Liver (tissue), 9 donors: ENCODE data around the gene LRRC40. TPM values are rescaled to one million over a fixed set of nuclear protein-coding genes. Genes with fewer than 3 reads are reported as not detected.

Experiments
- DNase-seq: peaks from one replicate; pipeline ENCODE4 v3.0.0-alpha.2; 2017; ENCODE audit warnings: low spot score
- H3K27ac ChIP-seq, 2 donors: one replicate each; pipeline ENCODE4 v1.7.0; 2013; ENCODE audit warnings: inconsistent platforms in 2 of 2, low read length in 2 of 2, control low read depth in 1 of 2, low read depth in 1 of 2, mild to moderate bottlenecking in 1 of 2
- H3K27me3 ChIP-seq, 4 donors: one replicate each; pipeline versions ENCODE4 v1.6.1 to v1.7.0; 2013; ENCODE audit warnings: low read length in 3 of 4, inconsistent platforms in 1 of 4, mild to moderate bottlenecking in 1 of 4, moderate library complexity in 1 of 4; ENCODE audit not compliant: control insufficient read depth in 4 of 4, insufficient read depth in 4 of 4
- H3K36me3 ChIP-seq, 4 donors: one replicate each; pipeline versions ENCODE4 v1.6.1 to v1.7.0; 2013; ENCODE audit warnings: low read length in 3 of 4, mild to moderate bottlenecking in 3 of 4, low read depth in 1 of 4, moderate library complexity in 1 of 4; ENCODE audit not compliant: control insufficient read depth in 4 of 4, insufficient read depth in 3 of 4
- H3K4me1 ChIP-seq, 4 donors: one replicate each; pipeline versions ENCODE4 v1.6.1 to v1.7.0; 2013; ENCODE audit warnings: low read length in 3 of 4, mild to moderate bottlenecking in 3 of 4, moderate library complexity in 1 of 4; ENCODE audit not compliant: control insufficient read depth in 4 of 4, insufficient read depth in 4 of 4
- H3K4me3 ChIP-seq, 3 donors: one replicate each; pipeline versions ENCODE4 v1.6.1 to v1.7.0; 2013; ENCODE audit warnings: low read length in 3 of 3, control low read depth in 1 of 3, low read depth in 1 of 3, mild to moderate bottlenecking in 1 of 3
- H3K9ac ChIP-seq, 2 donors: one replicate each; pipeline ENCODE4 v1.7.0; 2013; ENCODE audit warnings: low read length in 2 of 2, mild to moderate bottlenecking in 2 of 2, moderate library complexity in 2 of 2, control low read depth in 1 of 2, low read depth in 1 of 2
- H3K9me3 ChIP-seq, 4 donors: one replicate each; pipeline versions ENCODE4 v1.6.1 to v1.7.0; 2013; ENCODE audit warnings: low read length in 3 of 4; ENCODE audit not compliant: control insufficient read depth in 4 of 4
- ATF3 ChIP-seq: IDR thresholded peaks from 2 replicates; pipeline ENCODE4 v1.6.1; 2016; ENCODE audit warnings: antibody characterized with exemption
- CTCF ChIP-seq: fragments of 150-350 bp; IDR thresholded peaks from 2 replicates; pipeline ENCODE4 v1.5.1; 2017; ENCODE audit warnings: improper control_type of control experiment, low read depth, low read length; ENCODE audit not compliant: missing input control
- EGR1 ChIP-seq, 2 donors: IDR thresholded peaks; 2 replicates each; pipeline ENCODE4 v1.6.1; 2016 to 2018; ENCODE audit warnings: antibody characterized with exemption in 2 of 2, low read depth in 2 of 2
- FOXA1 ChIP-seq: IDR thresholded peaks from 2 replicates; pipeline ENCODE4 v1.6.1; 2016; ENCODE audit warnings: antibody characterized with exemption
- FOXA2 ChIP-seq: IDR thresholded peaks from 2 replicates; pipeline ENCODE4 v1.6.1; 2016; ENCODE audit warnings: antibody characterized with exemption
- GABPA ChIP-seq, 2 donors: IDR thresholded peaks in 1 of 2; conservative IDR thresholded peaks in 1 of 2; 2 replicates each; pipeline ENCODE4 v1.6.1; 2016; ENCODE audit warnings: antibody characterized with exemption in 2 of 2, mild to moderate bottlenecking in 1 of 2, moderate library complexity in 1 of 2
- HNF4A ChIP-seq, 2 donors: conservative IDR thresholded peaks; 2 replicates each; pipeline ENCODE4 v1.6.1; 2016; ENCODE audit warnings: antibody characterized with exemption in 2 of 2, mild to moderate bottlenecking in 2 of 2
- HNF4G ChIP-seq: IDR thresholded peaks from 2 replicates; pipeline ENCODE4 v1.6.1; 2016; ENCODE audit warnings: antibody characterized with exemption
- JUND ChIP-seq, 2 donors: IDR thresholded peaks; 2 replicates each; pipeline ENCODE4 v1.6.1; 2016; ENCODE audit warnings: antibody characterized with exemption in 2 of 2
- MAX ChIP-seq: IDR thresholded peaks from 2 replicates; pipeline ENCODE4 v1.6.1; 2016; ENCODE audit warnings: antibody characterized with exemption
- NR2F2 ChIP-seq: IDR thresholded peaks from 2 replicates; pipeline ENCODE4 v1.6.1; 2016; ENCODE audit warnings: antibody characterized with exemption
- RAD21 ChIP-seq, 2 donors: IDR thresholded peaks; 2 replicates each; pipeline ENCODE4 v1.6.1; 2016; ENCODE audit warnings: antibody characterized with exemption in 2 of 2, mild to moderate bottlenecking in 2 of 2
- REST ChIP-seq: IDR thresholded peaks from 2 replicates; pipeline ENCODE4 v1.6.1; 2016; ENCODE audit warnings: antibody characterized with exemption, mild to moderate bottlenecking
- RXRA ChIP-seq, 2 donors: IDR thresholded peaks; 2 replicates each; pipeline ENCODE4 v1.6.1; 2017 to 2018; ENCODE audit warnings: antibody characterized with exemption in 2 of 2, mild to moderate bottlenecking in 1 of 2
- SP1 ChIP-seq: IDR thresholded peaks from 2 replicates; pipeline ENCODE4 v1.6.1; 2018; ENCODE audit warnings: antibody characterized with exemption, mild to moderate bottlenecking
- TAF1 ChIP-seq: conservative IDR thresholded peaks from 2 replicates; pipeline ENCODE4 v1.6.1; 2016; ENCODE audit warnings: antibody characterized with exemption, mild to moderate bottlenecking
- YY1 ChIP-seq: IDR thresholded peaks from 2 replicates; pipeline ENCODE4 v1.6.1; 2016; ENCODE audit warnings: antibody characterized with exemption, mild to moderate bottlenecking
- ZBTB33 ChIP-seq: IDR thresholded peaks from 2 replicates; pipeline ENCODE4 v1.6.1; 2016; ENCODE audit warnings: antibody characterized with exemption
- WGBS: extraction: QIAGEN DNeasy Blood & Tissue Kit; methylation state at CpG from one replicate; pipeline ENCODE4 v1.1.7; 2013; 5-methylcytosine and 5-hydroxymethylcytosine counted together
- polyA plus RNA-seq, 2 donors: library from polyadenylated mRNA; stranded (reverse) in 1 of 2; unstranded in 1 of 2; fragments of 200-250 nt in 1 of 2; fragments of >200 nt in 1 of 2; fragmentation: Nextera tagmentation in 1 of 2; extraction: Ambion mirVana in 1 of 2; gene quantifications; one replicate each; pipeline versions ENCODE4 v1.2.1 to v1.2.3, GENCODE V29; 2013 to 2015
- total RNA-seq, 2 donors: library from RNA; depleted of rRNA; stranded (reverse); fragments of >200 nt; gene quantifications; one replicate each; pipeline ENCODE4 v1.2.3, GENCODE V29; 2014
- donor health status: healthy.
- donor health status: healthy.
- donor health status: healthy.
- donor health status: healthy.
- donor health status: healthy.

LRRC40 gene
- total and polyA plus RNA-seq, 4 donors = 6.6 to 15.8 (median 10.6) TPM

GRCh38 chr1:70101774-70102173, 103.6 kb downstream of the LRRC40 start:
- Histone ChIP-seq H3K9me3 (no peaks in the 10 kb centered on the region), H3K27me3 (no peaks in the 10 kb centered on the region), H3K9ac (no peak overlapping the region), H3K27ac (no peak overlapping the region), H3K36me3 (no peaks in the 10 kb centered on the region), H3K4me1 (no peaks in the 10 kb centered on the region), H3K4me3 (no peak overlapping the region)
- no peak for TF ChIP-seq CTCF
- no peak for TF ChIP-seq SP1
- TF ChIP-seq RXRA (IDR thresholded peaks at IDR 0.05) = no peak
- TF ChIP-seq EGR1 (IDR thresholded peaks at IDR 0.05; ENCODE audit: low read depth in 2 of 2) = no peak
- TF ChIP-seq HNF4A (conservative IDR thresholded peaks at IDR 0.05) = no peak
- no peak for TF ChIP-seq REST
- no peak for TF ChIP-seq ATF3
- TF ChIP-seq HNF4G = no peak
- TF ChIP-seq FOXA1 = no peak
- no peak for TF ChIP-seq RAD21 (IDR thresholded peaks at IDR 0.05)
- no peak for TF ChIP-seq YY1
- no peak for TF ChIP-seq FOXA2
- TF ChIP-seq NR2F2 = no peak
- no peak for TF ChIP-seq JUND (IDR thresholded peaks at IDR 0.05)
- TF ChIP-seq TAF1 = no peak
- no peak for TF ChIP-seq ZBTB33
- no peak for TF ChIP-seq GABPA (IDR thresholded peaks at IDR 0.05 in 1 of 2, conservative IDR thresholded peaks at IDR 0.05 in 1 of 2)
- TF ChIP-seq MAX = no peak
- DNase-seq = no peak
- 72% methylated on average over 1 of the region's 1 CpG for WGBS

GRCh38 chr1:70101231-70101630, 104.1 kb downstream of the LRRC40 start:
- no peaks in the 10 kb centered on the region for H3K4me1 ChIP-seq
- H3K9ac ChIP-seq = no peak overlapping the region
- no peak overlapping the region for H3K4me3 ChIP-seq
- no peaks in the 10 kb centered on the region for H3K9me3 ChIP-seq
- WGBS = 61% methylated on average over 2 of the region's 2 CpGs
- H3K36me3 ChIP-seq = no peaks in the 10 kb centered on the region
- DNase-seq = no peak
- H3K27me3 ChIP-seq = no peaks in the 10 kb centered on the region
- no peak overlapping the region for H3K27ac ChIP-seq
- no peak for TF ChIP-seq HNF4G
- TF ChIP-seq JUND (IDR thresholded peaks at IDR 0.05) = no peak
- TF ChIP-seq HNF4A (conservative IDR thresholded peaks at IDR 0.05) = no peak
- TF ChIP-seq RAD21 (IDR thresholded peaks at IDR 0.05) = no peak
- no peak for TF ChIP-seq REST
- no peak for TF ChIP-seq NR2F2
- no peak for TF ChIP-seq ZBTB33
- no peak for TF ChIP-seq FOXA1
- no peak for TF ChIP-seq EGR1 (IDR thresholded peaks at IDR 0.05; ENCODE audit: low read depth in 2 of 2)
